Testis (tissue), 3 donors: Measurements from ENCODE around the gene PIK3CB. TPM values are rescaled to one million over a fixed set of nuclear protein-coding genes. Genes with fewer than 3 reads are reported as not detected.
"Not testable (repeated sequence)": the region's sequence is repeated elsewhere in the genome, so short reads cannot be mapped to it uniquely, and the experiment has no call there.

Source experiments
- DNase-seq: peaks from one replicate; pipeline ENCODE4 v3.0.0-alpha.2; 2019
- H3K27ac ChIP-seq, 2 donors: fragments of 200-600 bp; sonication (generic); one replicate each; pipeline ENCODE4 v1.5.1; 2019
- H3K27me3 ChIP-seq: fragments of 200-600 bp; sonication (generic); one replicate; pipeline ENCODE4 v1.5.1; 2019
- H3K36me3 ChIP-seq: fragments of 200-600 bp; sonication (generic); one replicate; pipeline ENCODE4 v1.5.1; 2017; ENCODE audit warnings: low read depth; ENCODE audit errors: missing control alignments
- H3K4me1 ChIP-seq: fragments of 200-600 bp; sonication (generic); one replicate; pipeline ENCODE4 v1.5.1; 2019
- H3K4me3 ChIP-seq, 2 donors: fragments of 200-600 bp; sonication (generic); one replicate each; pipeline ENCODE4 v1.5.1; 2017 to 2019
- H3K9me3 ChIP-seq: fragments of 200-600 bp; sonication (generic); one replicate; pipeline ENCODE4 v1.5.1; 2017
- POLR2A ChIP-seq: fragments of 450-650 bp; IDR thresholded peaks from one replicate; pipeline ENCODE4 v1.6.1; 2017; ENCODE audit warnings: antibody characterized with exemption, mild to moderate bottlenecking, moderate library complexity
- WGBS, 2 donors: methylation state at CpG; one replicate each; pipeline ENCODE4 v1.1.5; 2018; 5-methylcytosine and 5-hydroxymethylcytosine counted together
- intact Hi-C: fragments of 100-400 bp; cut with DNase I; formaldehyde crosslinking; loops from one replicate; pipeline ENCODE4 v1.15.1; 2023; ENCODE audit warnings: low total_unique reads
- polyA plus RNA-seq: library from polyadenylated mRNA; stranded (reverse); fragments of 350-450 nt; fragmentation: Illumina TruSeq; extraction: RNeasy Lipid Tissue Mini Kit (QIAGEN cat#74804); gene quantifications from one replicate; pipeline ENCODE4 v1.2.3, GENCODE V29; 2014; ENCODE audit warnings: low read depth, low replicate concordance; ENCODE audit not compliant: insufficient read depth
- total RNA-seq, 2 donors: library from RNA; depleted of rRNA; stranded (reverse); fragments of >200 nt; gene quantifications; one replicate each; pipeline ENCODE4 v1.2.3, GENCODE V29; 2016
- TF ChIP-seq, protein P1 (sequence below), 3 experiments: fragments of 450-650 bp in 2 of 3; fragments of 200-600 bp in 1 of 3; sonication (generic) in 1 of 3; IDR thresholded peaks; one replicate each; pipeline ENCODE4 v1.5.1; 2016 to 2019; ENCODE audit warnings: antibody characterized with exemption in 3 of 3, mild to moderate bottlenecking in 2 of 3, moderate library complexity in 1 of 3

PIK3CB gene
- total and polyA plus RNA-seq, 3 donors from 2014 or later: 14.3 to 27.7 (median 25.9) TPM

DNA sequence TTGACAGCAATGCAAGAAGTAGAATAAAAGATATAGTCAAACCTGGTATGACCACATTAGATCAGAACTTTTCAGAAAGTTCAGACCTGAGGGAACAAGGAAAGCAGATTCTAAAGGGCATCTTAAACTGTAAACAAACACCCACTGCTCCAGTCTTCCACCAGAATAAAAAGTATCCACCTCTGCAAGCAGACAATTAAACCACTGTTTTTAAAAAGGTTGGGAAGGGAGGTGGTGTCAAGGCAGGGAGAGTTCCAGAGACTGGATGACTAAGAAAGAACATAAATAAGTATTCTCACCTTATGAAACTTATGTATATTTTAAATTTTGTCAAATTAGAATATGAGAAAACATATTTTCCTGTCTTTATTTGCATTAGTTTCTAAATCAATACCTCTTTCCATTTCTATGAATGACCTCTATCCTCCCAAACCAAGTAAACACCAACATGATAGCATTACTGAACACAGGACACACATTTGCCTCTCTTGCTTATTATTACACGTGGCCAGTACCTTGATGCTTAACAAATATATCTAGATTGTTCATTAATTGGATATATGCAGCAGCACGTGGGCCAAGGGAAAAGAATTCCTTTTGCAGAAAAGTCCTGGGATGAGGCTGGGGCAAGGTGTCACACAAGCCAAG is 31.6 kb downstream of the PIK3CB start:
- no peaks in the 10 kb centered on the region for H3K27me3 ChIP-seq
- intact Hi-C loops: no loop called here
- 81% methylated on average over 2 of the region's 2 CpGs for WGBS, 2 donors

DNA sequence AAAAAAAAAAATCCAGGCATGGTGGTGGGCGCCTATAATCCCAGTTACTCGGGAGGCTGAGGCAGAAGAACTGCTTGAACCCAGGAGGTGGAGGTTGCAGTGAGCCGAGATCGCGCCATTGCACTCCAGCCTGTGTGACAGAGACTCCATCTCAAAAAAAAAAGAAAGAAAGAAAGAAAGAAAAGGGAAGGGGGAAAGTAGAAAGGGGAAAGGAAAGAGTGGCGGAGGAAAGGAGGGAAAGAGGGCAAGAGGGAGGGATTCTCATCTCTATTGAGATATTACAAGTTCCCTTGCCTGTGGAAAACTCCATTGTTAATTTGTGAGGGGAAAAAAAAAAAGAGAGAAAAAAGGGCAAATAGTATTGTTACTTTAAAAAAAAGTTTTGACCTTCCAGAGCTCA is 32.5 kb downstream of the PIK3CB start:
- H3K27ac ChIP-seq, H3K4me1 ChIP-seq, intact Hi-C loops, DNase-seq, H3K36me3 ChIP-seq, H3K9me3 ChIP-seq, H3K4me3 ChIP-seq, H3K27me3 ChIP-seq: not testable (repeated sequence)
- WGBS, 2 donors: 89 to 96% methylated on average over 6 of the region's 6 CpGs

More for the DNA sequence above, 31.6 kb downstream of the PIK3CB start:
- H3K36me3 ChIP-seq: no peaks in the 10 kb centered on the region
- no peak for DNase-seq
- no peak for TF ChIP-seq POLR2A
- TF ChIP-seq, protein P1, sequence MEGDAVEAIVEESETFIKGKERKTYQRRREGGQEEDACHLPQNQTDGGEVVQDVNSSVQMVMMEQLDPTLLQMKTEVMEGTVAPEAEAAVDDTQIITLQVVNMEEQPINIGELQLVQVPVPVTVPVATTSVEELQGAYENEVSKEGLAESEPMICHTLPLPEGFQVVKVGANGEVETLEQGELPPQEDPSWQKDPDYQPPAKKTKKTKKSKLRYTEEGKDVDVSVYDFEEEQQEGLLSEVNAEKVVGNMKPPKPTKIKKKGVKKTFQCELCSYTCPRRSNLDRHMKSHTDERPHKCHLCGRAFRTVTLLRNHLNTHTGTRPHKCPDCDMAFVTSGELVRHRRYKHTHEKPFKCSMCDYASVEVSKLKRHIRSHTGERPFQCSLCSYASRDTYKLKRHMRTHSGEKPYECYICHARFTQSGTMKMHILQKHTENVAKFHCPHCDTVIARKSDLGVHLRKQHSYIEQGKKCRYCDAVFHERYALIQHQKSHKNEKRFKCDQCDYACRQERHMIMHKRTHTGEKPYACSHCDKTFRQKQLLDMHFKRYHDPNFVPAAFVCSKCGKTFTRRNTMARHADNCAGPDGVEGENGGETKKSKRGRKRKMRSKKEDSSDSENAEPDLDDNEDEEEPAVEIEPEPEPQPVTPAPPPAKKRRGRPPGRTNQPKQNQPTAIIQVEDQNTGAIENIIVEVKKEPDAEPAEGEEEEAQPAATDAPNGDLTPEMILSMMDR (IDR thresholded peaks at IDR 0.05): no peak
- H3K4me1 ChIP-seq: peaks cover 3% of the 10 kb centered on the region
- no peak overlapping the region for H3K27ac ChIP-seq
- no peaks in the 10 kb centered on the region for H3K9me3 ChIP-seq
- H3K4me3 ChIP-seq: no peak overlapping the region

DNA sequence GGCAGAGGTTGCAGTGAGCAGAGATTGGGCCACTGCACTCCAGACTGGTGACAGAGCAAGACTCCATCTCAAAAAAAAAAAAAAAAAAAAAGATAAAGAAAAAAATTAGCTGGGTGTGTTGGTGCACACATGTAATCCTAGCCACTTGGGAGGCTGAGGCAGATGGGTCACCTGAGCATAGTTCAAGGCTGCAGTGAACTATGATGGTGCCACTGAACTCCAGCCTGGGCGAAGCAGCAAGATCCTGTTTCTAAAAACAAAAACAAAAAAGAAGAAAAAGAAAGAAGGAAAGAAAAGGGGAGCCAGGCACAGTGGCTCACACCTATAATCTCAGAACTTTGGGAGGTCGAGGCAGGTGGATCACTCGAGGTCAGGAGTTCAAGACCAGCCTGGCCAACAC is 32.9 kb downstream of the PIK3CB start:
- Histone ChIP-seq H3K4me1 (peaks cover 3% of the 10 kb centered on the region), H3K4me3 (no peak overlapping the region), H3K36me3 (no peaks in the 10 kb centered on the region), H3K9me3 (no peaks in the 10 kb centered on the region), H3K27ac (no peak overlapping the region), H3K27me3 (no peaks in the 10 kb centered on the region)
- intact Hi-C loops: no loop called here
- DNase-seq: no peak
- WGBS, 2 donors: 93 to 95% methylated on average over 3 of the region's 3 CpGs
- TF ChIP-seq, protein P1 (IDR thresholded peaks at IDR 0.05): no peak

DNA sequence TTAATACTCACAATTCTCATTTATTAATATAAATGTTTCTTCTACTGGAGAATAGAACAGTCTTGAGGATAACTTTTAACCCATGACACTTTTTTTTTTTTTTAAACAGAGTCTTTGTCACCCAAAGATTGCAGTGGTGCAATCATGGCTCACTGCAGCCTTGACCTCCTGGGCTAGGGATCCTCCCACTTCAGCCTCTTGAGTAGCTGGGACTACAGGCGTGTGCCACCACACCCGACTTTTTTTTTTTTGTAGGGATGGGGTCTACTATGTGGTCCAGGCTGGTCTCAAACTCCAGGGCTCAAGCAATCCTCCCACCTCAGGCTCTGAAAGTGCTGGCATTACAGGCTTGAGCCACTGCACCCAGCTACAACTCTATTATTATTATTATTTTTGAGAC is 34.5 kb downstream of the PIK3CB start:
- 58 to 84% methylated on average over 2 of the region's 2 CpGs for WGBS, 2 donors
- Histone ChIP-seq H3K9me3 (no peaks in the 10 kb centered on the region), H3K4me1 (peaks cover 3% of the 10 kb centered on the region), H3K27ac (no peak overlapping the region), H3K27me3 (no peaks in the 10 kb centered on the region), H3K36me3 (no peaks in the 10 kb centered on the region), H3K4me3 (no peak overlapping the region)
- TF ChIP-seq POLR2A: no peak
- TF ChIP-seq, protein P1 (IDR thresholded peaks at IDR 0.05): no peak
- intact Hi-C loops: no loop called here
- no peak for DNase-seq

DNA sequence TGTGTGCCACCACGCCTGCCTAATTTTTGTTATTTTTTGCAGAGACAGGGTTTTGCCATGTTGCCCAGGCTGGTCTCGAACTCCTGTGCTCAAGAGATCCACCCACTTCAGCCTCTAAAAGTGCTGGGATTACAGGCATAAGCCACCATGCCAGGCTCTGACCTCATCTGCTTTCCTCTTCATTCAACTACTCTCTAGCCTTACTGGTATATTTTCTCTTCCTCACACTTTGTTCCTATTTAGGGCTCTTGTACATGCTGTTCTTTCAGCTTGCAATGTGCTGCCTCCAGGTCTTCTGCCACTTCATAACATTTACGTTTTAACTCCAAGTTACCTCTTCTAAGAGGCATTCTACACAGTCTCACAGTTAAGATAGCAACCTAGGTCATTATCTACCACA is 34.9 kb downstream of the PIK3CB start:
- no peak for DNase-seq
- 66 to 68% methylated on average over 3 of the region's 3 CpGs for WGBS, 2 donors

More for the DNA sequence above, 34.9 kb downstream of the PIK3CB start:
- Histone ChIP-seq H3K9me3 (no peaks in the 10 kb centered on the region), H3K4me3 (no peak overlapping the region), H3K27ac (no peak overlapping the region), H3K36me3 (no peaks in the 10 kb centered on the region), H3K27me3 (no peaks in the 10 kb centered on the region), H3K4me1 (peaks cover 3% of the 10 kb centered on the region)
- intact Hi-C loops: no loop called here
- TF ChIP-seq POLR2A: no peak
- TF ChIP-seq, protein P1 (IDR thresholded peaks at IDR 0.05): no peak
